ENCODE results near the gene IDH1. TPM values are rescaled to one million over a fixed set of nuclear protein-coding genes. Genes with fewer than 3 reads are reported as not detected.

IDH1 gene
- total RNA-seq, 2 experiments from 2014 or later: 36.2 to 57.2 TPM

- Histone ChIP-seq H3K4me1 (ENCODE audit: insufficient read depth, low read length, poor library complexity, severe bottlenecking) (peaks cover 37% of the 10 kb centered on the region), H3K79me2 (ENCODE audit: insufficient read depth, low read depth, low read length) (peaks cover 60% of the 10 kb centered on the region), H3K9me3 (ENCODE audit: low read length) (peaks cover 10% of the 10 kb centered on the region; the same call in 1 of the 2 replicates), H3K9me2 (ENCODE audit: insufficient read depth, low read length) (no peaks in the 10 kb centered on the region), H3K4me3 (ENCODE audit: low read depth, low read length, poor library complexity, severe bottlenecking) (peak overlapping the region; percentile 74), H3K36me3 (ENCODE audit: insufficient read depth, low read length) (peaks cover 16% of the 10 kb centered on the region), H4K20me1 (ENCODE audit: insufficient read depth, low read length) (peaks cover 20% of the 10 kb centered on the region), H3K4me2 (ENCODE audit: low read length) (peak overlapping the region; percentile 87), H3K27ac (ENCODE audit: low read depth, low read length, poor library complexity, severe bottlenecking) (peak overlapping the region; percentile 93), H2AFZ (ENCODE audit: low read length) (peak overlapping the region; percentile 26; the same call in 1 of the 2 replicates)
- DNase-seq (ENCODE audit: low spot score): peak; percentile 9
- BruUV-seq (replicated peaks): TSS peak; percentile 70
- no peak for TF ChIP-seq CTCF (conservative IDR thresholded peaks at IDR 0.05; ENCODE audit: low read length)
- TF ChIP-seq EZH2phosphoT487 (IDR thresholded peaks at IDR 0.05; ENCODE audit: borderline replicate concordance, low read depth, low read length): no peak
- CTCF ChIA-PET (ENCODE audit: unreplicated experiment): interaction anchor here (2.9 kb wide), 1 partner anchor 12 kb away, joined by 17 read pairs; the partner anchor contains the start of gene IDH1
- intact Hi-C loops (cut with micrococcal nuclease; ENCODE audit: unreplicated experiment): loop anchor here (1.0 to 5.0 kb wide), 4 partner anchors 12 to 1905 kb away; partner anchors contain the start of genes CCNYL1, CREB1, IDH1 and KANSL1L
- POLR2A ChIA-PET: interaction anchor here (0.8 to 5.0 kb wide), 7 partner anchors 8 to 645 kb away, joined by 3 to 44 read pairs (median 4); partner anchors contain the start of gene IDH1
Measured at GRCh38 chr2:208266936-208267335, 12.1 kb upstream of the IDH1 start.

DNA sequence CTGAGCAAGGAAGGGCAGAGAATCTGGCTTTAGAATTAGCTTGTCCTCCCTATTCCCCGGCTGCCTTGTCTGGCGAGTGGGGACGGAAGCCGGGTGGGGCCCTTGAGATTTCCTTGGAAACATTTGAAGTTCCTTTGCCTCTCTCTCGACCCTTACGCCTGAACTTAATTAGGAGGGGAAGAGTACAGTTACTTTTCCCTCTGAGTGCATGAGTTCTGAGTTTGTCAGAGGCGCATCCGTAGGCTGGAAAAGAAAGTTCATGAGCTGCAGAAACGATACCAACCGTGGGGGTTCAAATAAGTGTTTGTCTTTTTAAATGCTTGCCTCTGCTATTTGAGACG is 11.7 kb upstream of the IDH1 start:
- Histone ChIP-seq H3K79me2 (ENCODE audit: insufficient read depth, low read depth, low read length) (peaks cover 60% of the 10 kb centered on the region), H2AFZ (ENCODE audit: low read length) (peak overlapping the region; percentile 26; the same call in 1 of the 2 replicates), H3K27ac (ENCODE audit: low read depth, low read length, poor library complexity, severe bottlenecking) (peak overlapping the region; percentile 93), H3K9me3 (ENCODE audit: low read length) (peaks cover 12% of the 10 kb centered on the region; the same call in 1 of the 2 replicates), H3K4me3 (ENCODE audit: low read depth, low read length, poor library complexity, severe bottlenecking) (peak overlapping the region; percentile 74), H3K4me2 (ENCODE audit: low read length) (peak overlapping the region; percentile 87), H3K4me1 (ENCODE audit: insufficient read depth, low read length, poor library complexity, severe bottlenecking) (peaks cover 37% of the 10 kb centered on the region), H3K9me2 (ENCODE audit: insufficient read depth, low read length) (no peaks in the 10 kb centered on the region), H4K20me1 (ENCODE audit: insufficient read depth, low read length) (peaks cover 20% of the 10 kb centered on the region), H3K36me3 (ENCODE audit: insufficient read depth, low read length) (peaks cover 12% of the 10 kb centered on the region)
- no peak for TF ChIP-seq EZH2phosphoT487 (IDR thresholded peaks at IDR 0.05; ENCODE audit: borderline replicate concordance, low read depth, low read length)
- TF ChIP-seq CTCF (conservative IDR thresholded peaks at IDR 0.05; ENCODE audit: low read length): no peak
- DNase-seq (ENCODE audit: low spot score): no peak
- no TSS peak for BruUV-seq (replicated peaks)
- intact Hi-C loops (cut with micrococcal nuclease; ENCODE audit: unreplicated experiment): loop anchor here (1.0 to 5.0 kb wide), 4 partner anchors 11 to 1906 kb away; partner anchors contain the start of genes CCNYL1, CREB1, IDH1 and KANSL1L
- POLR2A ChIA-PET: interaction anchor here (0.6 to 5.0 kb wide), 10 partner anchors 9 to 644 kb away, joined by 3 to 44 read pairs (median 4); partner anchors contain the start of gene IDH1
- CTCF ChIA-PET (ENCODE audit: unreplicated experiment): interaction anchor here (2.9 kb wide), 1 partner anchor 12 kb away, joined by 17 read pairs; the partner anchor contains the start of gene IDH1
